Heart left ventricle (tissue), 16 donors: ENCODE data around the gene LIN52. TPM values are rescaled to one million over a fixed set of nuclear protein-coding genes. Genes with fewer than 3 reads are reported as not detected.
A peak's percentile ranks its signal among the peaks of the same experiment; 100 is the strongest.

ENCODE experiments used
- ATAC-seq, 4 donors: fragments of 200-7000 bp; cut with Tn5 transposase; one replicate each; pipeline ENCODE4 v1.9.1; 2020 to 2022; ENCODE audit warnings: moderate library complexity in 4 of 4, mild to moderate bottlenecking in 3 of 4, moderate number of reproducible peaks in 1 of 4
- DNase-seq, 5 donors: peaks; one replicate each; pipeline ENCODE4 v3.0.0-alpha.2; 2020
- H3K27ac ChIP-seq, 12 donors: fragments of 200-600 bp; sonication (generic) in 4 of 12; one replicate each; pipeline versions ENCODE4 v1.5.0 to v1.8.0; 2016 to 2022; ENCODE audit warnings: mild to moderate bottlenecking in 2 of 12
- H3K27me3 ChIP-seq, 9 donors: fragments of 200-600 bp; sonication (generic) in 2 of 9; one replicate each; pipeline versions ENCODE4 v1.5.1 to v1.8.0; 2016 to 2022; ENCODE audit warnings: mild to moderate bottlenecking in 3 of 9
- H3K36me3 ChIP-seq, 9 donors: fragments of 200-600 bp; sonication (generic) in 2 of 9; one replicate each; pipeline versions ENCODE4 v1.5.0 to v1.8.0; 2018 to 2022; ENCODE audit warnings: mild to moderate bottlenecking in 2 of 9
- H3K4me1 ChIP-seq, 12 donors: fragments of 200-600 bp; sonication (generic) in 4 of 12; one replicate each; pipeline versions ENCODE4 v1.5.0 to v1.8.0; 2016 to 2022; ENCODE audit warnings: mild to moderate bottlenecking in 3 of 12
- H3K4me3 ChIP-seq, 12 donors: fragments of 200-600 bp; sonication (generic) in 4 of 12; one replicate each; pipeline versions ENCODE4 v1.5.0 to v1.8.0; 2017 to 2022; ENCODE audit warnings: mild to moderate bottlenecking in 9 of 12, moderate library complexity in 4 of 12
- H3K9me3 ChIP-seq, 12 donors: fragments of 200-600 bp; sonication (generic) in 4 of 12; one replicate each; pipeline versions ENCODE4 v1.5.0 to v1.8.0; 2016 to 2022; ENCODE audit warnings: mild to moderate bottlenecking in 1 of 12
- CTCF ChIP-seq, 12 donors: fragments of 200-600 bp; sonication (generic) in 4 of 12; IDR thresholded peaks; one replicate each; pipeline versions ENCODE4 v1.5.0 to v1.8.0; 2018 to 2022; ENCODE audit warnings: antibody characterized with exemption in 12 of 12, mild to moderate bottlenecking in 5 of 12
- POLR2A ChIP-seq, 2 donors: fragments of 450-650 bp; IDR thresholded peaks; one replicate each; pipeline ENCODE4 v1.6.1; 2017; ENCODE audit warnings: antibody characterized with exemption in 2 of 2, mild to moderate bottlenecking in 2 of 2, moderate library complexity in 2 of 2
- WGBS, 4 donors: extraction: QIAGEN DNeasy Blood & Tissue Kit in 2 of 4; methylation state at CpG; one replicate each; pipeline versions ENCODE4 v1.1.5 to v1.1.7; 2013 to 2018; 5-methylcytosine and 5-hydroxymethylcytosine counted together
- intact Hi-C, 10 donors: fragments of 100-400 bp; cut with DNase I; formaldehyde crosslinking; loops; one replicate each; pipeline versions ENCODE4 v1.11.1 to v1.14.2; 2022
- polyA plus RNA-seq, 2 donors: library from polyadenylated mRNA; stranded (reverse); fragments of 200-250 nt; gene quantifications; one replicate each; pipeline ENCODE4 v1.2.3, GENCODE V29; 2013
- total RNA-seq, 9 donors: library from RNA; depleted of rRNA in 2 of 9; stranded (reverse); fragments of >200 nt in 2 of 9; fragmentation: NEBNext Ultra II Directional in 3 of 9; extraction: Animal tissue kit (Norgen Biotek cat#: 25700) in 3 of 9; gene quantifications; one replicate each; pipeline versions ENCODE4 v1.1.0 to v1.2.4, GENCODE V29; 2016 to 2023
- donor health status: ischemic (EF 13 %, LVEDD 7.1; RV severe dilation, severe dysfunction).
- donor health status: healthy with polysubstance abuse.
- donor health status: DM: no; HTN: yes; CAD: no.
- donor health status: DM: no; HTN: no; CAD: no.
- donor health status: ischemic (EF 25% LVEDD 6.9; RV normal size, moderate dysfunction).
- donor health status: ischemic (EF 25% LVEDD 5.7; RV mildly dilated, moderate dysfunction).
- donor health status: healthy.
- donor health status: DM: yes; HTN: yes; CAD: no.
- donor health status: ischemic (EF 35%, LVEDD 5.7; RV mildly dilated, moderate dysfunction).
- donor health status: nonischemic (EF 11% LVEDD 7.7; RV severe dilation, severe dysfunction).
- donor health status: DM: yes; HTN: yes; CAD: no.
- donor health status: PGD.
- donor health status: ischemic (EF 29% LVEDD 5.4; RV normal size, mild dysfunction).
- donor health status: nonischemic (EF 23%, LVEDD 6.1; RV moderate dilation, normal function).

LIN52 gene
- total and polyA plus RNA-seq, 11 donors: 4.2 to 14.5 (median 8.9) TPM

- 52 to 95% (median 76%) methylated on average over 1 of the region's 1 CpG for WGBS, 4 donors
- Histone ChIP-seq H3K4me1 (peaks cover 0 to 16% (median 3%) of the 10 kb centered on the region in 12 donors), H3K9me3 (no peaks in the 10 kb centered on the region), H3K27ac (no peak overlapping the region), H3K36me3 (peaks cover 0 to 26% (median 12%) of the 10 kb centered on the region in 9 donors), H3K27me3 (no peaks in the 10 kb centered on the region), H3K4me3 (no peak overlapping the region)
- intact Hi-C loops: no loop called here
- ATAC-seq: no peak
- DNase-seq: no peak
- TF ChIP-seq POLR2A (IDR thresholded peaks at IDR 0.05): no peak
- no peak for TF ChIP-seq CTCF (IDR thresholded peaks at IDR 0.05)
Measured at GRCh38 chr14:74077401-74077800, 7.4 kb upstream of the LIN52 start.

DNA sequence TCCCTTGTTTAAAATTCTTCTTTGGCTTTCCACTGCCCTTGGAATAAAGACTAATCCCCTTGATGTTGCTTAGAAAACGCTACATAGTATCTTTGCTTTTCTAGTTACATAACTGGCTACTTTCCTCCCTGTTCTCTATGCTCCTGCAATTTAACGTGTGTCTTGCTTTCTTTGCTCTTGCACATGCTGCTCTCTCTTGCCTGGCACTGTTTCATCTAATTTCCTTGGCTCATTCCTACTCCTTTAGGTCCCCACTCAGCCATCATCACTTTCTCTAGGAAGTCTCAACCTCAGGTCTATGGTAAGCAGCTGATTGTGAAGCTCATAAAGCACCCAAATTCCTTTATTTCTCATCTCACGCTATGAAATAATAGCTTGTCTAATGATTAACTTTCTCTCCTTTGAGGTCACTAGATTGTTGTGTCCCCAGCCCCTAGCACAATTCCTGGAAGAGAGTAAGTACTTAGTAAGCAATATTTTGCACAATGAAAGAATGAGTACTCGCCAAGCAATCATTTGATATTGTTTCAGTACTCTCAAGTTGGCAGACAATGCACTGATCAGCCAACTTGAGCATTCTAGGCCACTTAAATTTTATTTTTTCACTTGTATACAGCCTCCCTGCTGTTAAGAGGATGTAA is 3.8 kb upstream of the LIN52 start:
- Histone ChIP-seq H3K9me3 (no peaks in the 10 kb centered on the region), H3K4me1 (peaks cover 0 to 36% (median 18%) of the 10 kb centered on the region in 12 donors), H3K27me3 (no peaks in the 10 kb centered on the region), H3K36me3 (peaks cover 0 to 2% (median 0%) of the 10 kb centered on the region in 9 donors), H3K27ac (peak overlapping the region in 2 of 12 donors; percentile 0 to 2), H3K4me3 (no peak overlapping the region)
- 53 to 71% (median 64%) methylated on average over 4 of the region's 4 CpGs for WGBS, 4 donors
- DNase-seq (no peak), ATAC-seq (no peak)
- no peak for TF ChIP-seq CTCF (IDR thresholded peaks at IDR 0.05)
- intact Hi-C loops: loop anchor here in 2 of 10 donors (1.0 to 5.0 kb wide), 2 partner anchors 19 to 64 kb away; partner anchors contain the start of genes BBOF1 (in 1 of the 2) and ENTPD5 (in 1 of the 2)

DNA sequence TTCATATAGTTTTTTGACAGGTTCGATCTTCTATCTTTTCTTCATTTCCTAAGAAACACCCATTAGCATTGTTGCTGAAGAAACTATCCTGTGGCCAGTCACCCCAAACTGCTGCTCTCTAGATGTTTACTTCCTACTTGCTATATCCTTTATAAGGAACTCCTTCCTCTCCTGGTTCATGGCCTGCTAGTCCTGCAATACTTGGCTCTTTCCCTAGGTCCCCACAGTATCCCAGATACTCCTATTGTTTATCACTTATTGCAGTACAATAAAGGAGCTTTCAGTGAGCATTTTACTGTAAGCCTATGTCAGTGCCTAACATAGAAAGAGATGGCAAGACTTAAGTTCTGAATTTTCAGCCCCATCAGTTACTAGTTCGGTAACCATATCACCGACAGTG is 3.3 kb upstream of the LIN52 start:
- H3K27me3 ChIP-seq: no peaks in the 10 kb centered on the region
- TF ChIP-seq CTCF (IDR thresholded peaks at IDR 0.05) (no peak), POLR2A (IDR thresholded peaks at IDR 0.05) (no peak)
- H3K36me3 ChIP-seq: peaks cover 0 to 2% (median 0%) of the 10 kb centered on the region in 9 donors
- H3K9me3 ChIP-seq: no peaks in the 10 kb centered on the region
- peaks cover 0 to 41% (median 20%) of the 10 kb centered on the region in 12 donors for H3K4me1 ChIP-seq
- H3K4me3 ChIP-seq: no peak overlapping the region
- ATAC-seq (no peak), DNase-seq (no peak)
- intact Hi-C loops: loop anchor here in 2 of 10 donors (1.0 to 5.0 kb wide), 2 partner anchors 19 to 64 kb away; partner anchors contain the start of genes BBOF1 (in 1 of the 2) and ENTPD5 (in 1 of the 2)
- WGBS, 4 donors: 78 to 97% (median 90%) methylated on average over 3 of the region's 3 CpGs
- H3K27ac ChIP-seq: peak overlapping the region in 2 of 12 donors; percentile 0 to 2

GRCh38 chr14:74083161-74083560 is 1.6 kb upstream of the LIN52 start:
- DNase-seq (no peak), ATAC-seq (no peak)
- H3K4me1 ChIP-seq: peaks cover 0 to 43% (median 20%) of the 10 kb centered on the region in 12 donors
- intact Hi-C loops: loop anchor here in 1 of 10 donors (5.0 kb wide), 1 partner anchor 66 kb away; the partner anchor contains the start of genes BBOF1 and ENTPD5
- peak overlapping the region in 4 of 12 donors; percentile 68 to 94 (median 86) for H3K27ac ChIP-seq
- H3K4me3 ChIP-seq: peak overlapping the region in 10 of 12 donors; percentile 37 to 90 (median 81)
- TF ChIP-seq POLR2A (IDR thresholded peaks at IDR 0.05): no peak
- TF ChIP-seq CTCF (IDR thresholded peaks at IDR 0.05): no peak
- H3K27me3 ChIP-seq: no peaks in the 10 kb centered on the region
- 75 to 87% (median 81%) methylated on average over 3 of the region's 3 CpGs for WGBS, 4 donors
- H3K9me3 ChIP-seq: no peaks in the 10 kb centered on the region
- H3K36me3 ChIP-seq: no peaks in the 10 kb centered on the region
